Subcutaneous abdominal adipose tissue (tissue), 5 donors: Measurements from ENCODE around the gene FBXW7.

ENCODE experiments used
- H3K27ac ChIP-seq: one replicate; pipeline ENCODE4 v1.7.0; 2013; ENCODE audit warnings: low read depth, mild to moderate bottlenecking, inconsistent platforms, low read length, moderate library complexity
- H3K27me3 ChIP-seq, 5 donors: one replicate each; pipeline ENCODE4 v1.7.0; 2013; ENCODE audit warnings: low read length in 5 of 5, inconsistent platforms in 1 of 5; ENCODE audit not compliant: control insufficient read depth in 5 of 5, insufficient read depth in 4 of 5
- H3K36me3 ChIP-seq, 5 donors: one replicate each; pipeline ENCODE4 v1.7.0; 2013; ENCODE audit warnings: low read length in 5 of 5; ENCODE audit not compliant: control insufficient read depth in 5 of 5, insufficient read depth in 5 of 5
- H3K4me1 ChIP-seq, 5 donors: one replicate each; pipeline ENCODE4 v1.7.0; 2013; ENCODE audit warnings: low read length in 5 of 5, mild to moderate bottlenecking in 3 of 5, moderate library complexity in 1 of 5; ENCODE audit not compliant: control insufficient read depth in 5 of 5, insufficient read depth in 5 of 5
- H3K4me3 ChIP-seq, 5 donors: one replicate each; pipeline ENCODE4 v1.7.0; 2013; ENCODE audit warnings: low read length in 5 of 5, low read depth in 1 of 5
- H3K9ac ChIP-seq, 5 donors: one replicate each; pipeline ENCODE4 v1.7.0; 2013; ENCODE audit warnings: low read length in 5 of 5, mild to moderate bottlenecking in 4 of 5, moderate library complexity in 3 of 5
- H3K9me3 ChIP-seq, 5 donors: one replicate each; pipeline ENCODE4 v1.7.0; 2013; ENCODE audit warnings: low read length in 5 of 5; ENCODE audit not compliant: control insufficient read depth in 5 of 5
- donor health status: healthy.
- donor health status: healthy.
- donor health status: healthy.
- donor health status: healthy.
- donor health status: healthy.

The FBXW7 gene

DNA sequence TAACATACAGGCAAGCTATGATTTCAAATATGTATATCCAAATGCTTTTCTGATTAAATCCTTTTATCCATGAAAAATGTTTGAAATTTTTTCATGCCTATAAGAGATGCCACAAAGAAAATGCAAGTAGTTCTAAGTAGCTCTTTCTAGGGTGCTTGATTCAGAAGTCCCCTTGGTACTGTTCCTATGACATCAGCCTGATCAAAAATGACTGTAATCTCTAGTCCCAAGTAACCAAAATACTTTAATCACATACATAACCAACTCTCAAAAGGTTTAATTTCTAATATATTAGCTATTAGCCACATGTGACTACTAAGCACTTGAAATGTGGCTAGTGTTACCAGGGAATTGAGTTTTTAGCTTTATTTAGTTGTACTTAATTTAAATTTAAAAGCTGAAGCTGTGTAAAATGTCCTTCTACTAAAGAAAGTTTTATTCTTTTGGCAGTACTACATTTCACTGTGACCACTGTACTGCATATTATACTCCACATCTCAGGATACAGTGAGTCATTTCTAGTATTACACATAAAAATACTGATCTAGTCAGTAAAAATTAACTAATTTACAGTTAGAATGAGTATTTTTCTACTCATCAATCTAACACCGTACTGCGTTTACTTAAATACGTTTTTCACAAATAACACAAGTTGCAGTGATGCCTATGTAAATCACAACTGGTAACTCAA, 33.9 kb downstream of the FBXW7 start:
- H3K36me3 ChIP-seq = no peaks in the 10 kb centered on the region
- no peak overlapping the region for H3K4me3 ChIP-seq
- H3K9ac ChIP-seq = no peak overlapping the region
- no peak overlapping the region for H3K27ac ChIP-seq
- H3K4me1 ChIP-seq = no peaks in the 10 kb centered on the region
- no peaks in the 10 kb centered on the region for H3K9me3 ChIP-seq
- H3K27me3 ChIP-seq = no peaks in the 10 kb centered on the region

DNA sequence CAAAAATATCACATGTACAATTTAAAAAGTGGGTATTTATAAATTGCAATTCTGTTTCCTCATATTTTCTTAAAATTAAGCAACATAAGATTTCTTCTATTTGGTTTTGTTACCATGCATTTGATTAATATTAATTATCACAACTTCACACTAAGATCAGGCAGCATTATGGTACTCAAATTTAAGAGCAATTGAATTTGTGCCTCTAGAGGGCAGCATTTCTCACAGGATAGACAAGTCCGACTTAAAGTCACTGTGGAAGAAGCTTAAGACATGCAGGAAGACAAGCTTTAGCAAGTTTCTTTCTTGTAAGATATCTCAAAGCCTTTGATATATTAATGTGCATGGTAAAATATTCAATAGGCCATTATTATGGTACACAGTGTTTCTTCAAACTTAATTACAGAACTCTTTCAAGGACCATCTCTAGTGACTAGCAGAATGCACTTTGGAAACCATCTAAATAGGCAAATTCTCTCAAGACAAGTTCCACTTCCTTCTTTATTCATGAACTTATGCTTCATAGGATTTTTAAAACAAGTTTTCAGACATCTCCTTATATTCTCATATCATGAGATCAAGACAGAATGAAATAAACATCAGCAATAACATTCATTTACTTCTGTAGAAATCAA, 35.0 kb downstream of the FBXW7 start:
- H3K9me3 ChIP-seq = no peaks in the 10 kb centered on the region
- no peak overlapping the region for H3K27ac ChIP-seq
- no peaks in the 10 kb centered on the region for H3K36me3 ChIP-seq

GRCh38 chr4:152500275-152500674, 35.6 kb downstream of the FBXW7 start:
- Histone ChIP-seq H3K27me3 (no peaks in the 10 kb centered on the region), H3K9me3 (no peaks in the 10 kb centered on the region), H3K4me1 (no peaks in the 10 kb centered on the region), H3K27ac (no peak overlapping the region), H3K4me3 (no peak overlapping the region), H3K9ac (no peak overlapping the region), H3K36me3 (no peaks in the 10 kb centered on the region)

More for the DNA sequence above, 35.0 kb downstream of the FBXW7 start:
- Histone ChIP-seq H3K9ac (peak overlapping the region in 1 of 5 donors; percentile 12), H3K27me3 (no peaks in the 10 kb centered on the region), H3K4me1 (no peaks in the 10 kb centered on the region), H3K4me3 (no peak overlapping the region)

- Histone ChIP-seq H3K27ac (no peak overlapping the region), H3K9ac (no peak overlapping the region), H3K4me3 (no peak overlapping the region), H3K4me1 (no peaks in the 10 kb centered on the region), H3K9me3 (no peaks in the 10 kb centered on the region), H3K36me3 (no peaks in the 10 kb centered on the region), H3K27me3 (no peaks in the 10 kb centered on the region)
Observed at GRCh38 chr4:152499344-152499743, 36.5 kb downstream of the FBXW7 start.

DNA sequence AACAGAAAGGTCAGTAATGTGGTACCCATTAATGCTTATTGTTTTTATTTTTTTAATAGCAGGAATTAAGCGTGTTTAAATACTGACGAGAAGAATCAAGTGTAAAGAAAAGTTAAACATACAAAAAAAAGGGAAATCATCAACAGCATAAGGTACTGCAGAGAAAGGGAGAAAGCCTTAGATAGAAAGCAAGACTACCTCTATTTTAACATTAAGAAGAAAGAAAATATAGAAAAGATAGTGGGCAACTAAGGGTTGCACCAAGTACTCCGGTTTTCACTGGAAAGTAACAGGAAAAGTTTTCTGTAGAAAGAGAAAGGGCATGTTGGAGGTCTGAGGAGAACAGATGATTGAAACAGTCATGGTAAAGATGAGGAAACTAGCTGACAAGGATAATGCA, 41.9 kb downstream of the FBXW7 start:
- no peaks in the 10 kb centered on the region for H3K36me3 ChIP-seq
- H3K4me3 ChIP-seq = no peak overlapping the region
- H3K9me3 ChIP-seq = no peaks in the 10 kb centered on the region
- no peak overlapping the region for H3K9ac ChIP-seq
- peaks cover 0 to 3% (median 0%) of the 10 kb centered on the region in 5 donors for H3K4me1 ChIP-seq
- H3K27ac ChIP-seq = no peak overlapping the region
- H3K27me3 ChIP-seq = no peaks in the 10 kb centered on the region

DNA sequence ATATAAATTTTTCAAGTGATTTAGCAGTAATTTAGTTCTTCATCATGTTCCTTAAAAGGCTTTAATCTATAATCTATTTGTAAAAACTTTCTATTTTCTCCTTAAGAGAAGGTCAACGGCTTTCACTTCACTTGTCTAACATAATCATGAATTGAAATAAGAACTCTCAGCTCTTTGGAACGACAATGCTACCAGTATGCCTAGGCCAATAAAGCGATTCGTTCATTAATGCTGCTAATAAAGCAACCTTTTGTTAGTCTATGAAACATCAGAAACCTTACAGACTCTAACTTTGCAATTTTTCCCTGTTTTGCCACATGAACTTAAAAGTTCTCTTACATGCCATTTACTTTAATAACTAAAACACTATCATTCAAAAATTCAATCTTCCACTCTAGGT, 47.6 kb downstream of the FBXW7 start:
- H3K9ac ChIP-seq = no peak overlapping the region
- no peak overlapping the region for H3K27ac ChIP-seq
- H3K36me3 ChIP-seq = no peaks in the 10 kb centered on the region
- no peaks in the 10 kb centered on the region for H3K9me3 ChIP-seq
- H3K4me1 ChIP-seq = peaks cover 0 to 3% (median 0%) of the 10 kb centered on the region in 5 donors
- no peaks in the 10 kb centered on the region for H3K27me3 ChIP-seq
- H3K4me3 ChIP-seq = no peak overlapping the region

GRCh38 chr4:152486429-152487389, 49.2 kb downstream of the FBXW7 start:
- H3K36me3 ChIP-seq = no peaks in the 10 kb centered on the region
- no peak overlapping the region for H3K9ac ChIP-seq
- H3K4me1 ChIP-seq = peaks cover 0 to 3% (median 0%) of the 10 kb centered on the region in 5 donors
- H3K27me3 ChIP-seq = no peaks in the 10 kb centered on the region
- H3K4me3 ChIP-seq = no peak overlapping the region
- no peak overlapping the region for H3K27ac ChIP-seq
- no peaks in the 10 kb centered on the region for H3K9me3 ChIP-seq

- Histone ChIP-seq H3K27me3 (no peaks in the 10 kb centered on the region), H3K36me3 (no peaks in the 10 kb centered on the region), H3K4me1 (peaks cover 0 to 3% (median 0%) of the 10 kb centered on the region in 5 donors), H3K27ac (no peak overlapping the region), H3K9ac (no peak overlapping the region), H3K4me3 (no peak overlapping the region), H3K9me3 (no peaks in the 10 kb centered on the region)
Observed at GRCh38 chr4:152485726-152486276, 50.1 kb downstream of the FBXW7 start.

GRCh38 chr4:152482211-152482610, 53.7 kb downstream of the FBXW7 start:
- Histone ChIP-seq H3K36me3 (no peaks in the 10 kb centered on the region), H3K4me3 (no peak overlapping the region), H3K27me3 (no peaks in the 10 kb centered on the region), H3K4me1 (no peaks in the 10 kb centered on the region), H3K9ac (no peak overlapping the region), H3K9me3 (no peaks in the 10 kb centered on the region), H3K27ac (no peak overlapping the region)
